ENCODE measurements around the gene OR5K3.
A peak's percentile ranks its signal among the peaks of the same experiment; 100 is the strongest.
"Not testable (repeated sequence)": the region's sequence is repeated elsewhere in the genome, so short reads cannot be mapped to it uniquely, and the experiment has no call there.

Gene OR5K3

DNA sequence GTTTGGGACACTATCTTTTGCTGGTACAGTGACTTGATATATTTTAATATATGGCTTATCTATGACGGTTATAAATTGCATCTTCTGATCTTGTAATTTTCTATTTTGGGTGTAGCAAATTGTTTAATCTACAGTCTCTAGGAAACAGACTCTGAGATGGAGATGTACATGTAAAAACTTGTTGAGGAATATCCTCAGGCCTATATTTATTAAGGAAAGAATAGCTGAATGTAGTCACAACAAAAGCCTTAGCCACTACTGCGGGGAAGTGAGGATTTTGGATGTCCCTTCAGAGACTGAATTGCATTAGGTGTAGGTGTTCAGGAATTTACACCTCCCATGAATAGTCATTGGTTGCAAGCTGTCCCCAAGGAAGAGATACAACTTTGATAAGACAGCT is 13.8 kb upstream of the OR5K3 start:
- H3K9me3 ChIP-seq (ENCODE audit: control extremely low read depth in 1 of 5, control insufficient read depth in 4 of 5, insufficient read depth in 2 of 5, low read depth in 1 of 5, low read length in 4 of 5) = peaks cover 0 to 2% (median 0%) of the 10 kb centered on the region in 5 experiments
- H3K36me3 ChIP-seq (ENCODE audit: control insufficient read depth in 4 of 4, insufficient read depth in 4 of 4, low read length in 3 of 4) = no peaks in the 10 kb centered on the region
- H3K27ac ChIP-seq (ENCODE audit: insufficient read depth in 1 of 2, low read depth in 1 of 2, low read length in 2 of 2, poor library complexity in 1 of 2, severe bottlenecking in 2 of 2) = no peak overlapping the region
- CTCF ChIA-PET = no interaction called here
- no peak for DNase-seq
- no peaks in the 10 kb centered on the region for H3K27me3 ChIP-seq (replicated peaks in 2 of 5; ENCODE audit: control insufficient read depth in 4 of 5, insufficient read depth in 5 of 5, low read length in 4 of 5)
- WGBS (ENCODE audit: insufficient coverage) = no CpG with 5 or more reads among the region's 2 CpGs
- no peaks in the 10 kb centered on the region for H3K4me1 ChIP-seq (ENCODE audit: control extremely low read depth in 1 of 4, control insufficient read depth in 4 of 4, insufficient read depth in 4 of 4, low read length in 3 of 4)
- no peak overlapping the region for H3K4me3 ChIP-seq (ENCODE audit: control insufficient read depth in 1 of 7, extremely low read depth in 1 of 7, insufficient read depth in 4 of 7, low read depth in 2 of 7, low read length in 6 of 7)
- POLR2A ChIA-PET = no interaction called here

DNA sequence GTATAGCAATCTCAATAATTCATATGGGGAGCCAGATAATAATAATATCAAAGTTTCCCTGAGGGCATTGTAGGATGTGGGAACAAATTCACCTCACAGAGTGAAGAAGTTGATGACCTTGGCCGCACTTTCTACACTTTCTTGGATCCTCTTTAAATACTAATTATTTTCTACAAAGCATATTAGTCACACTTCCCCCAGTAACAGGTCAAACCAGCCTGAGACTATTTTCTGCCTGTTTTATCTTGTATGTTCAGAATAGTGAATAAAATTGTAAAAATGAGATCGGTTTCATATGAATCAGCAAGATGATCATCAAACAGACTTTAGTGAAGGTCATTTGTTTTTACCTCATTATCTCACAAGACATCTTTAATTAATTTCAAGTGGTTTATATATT is 2.3 kb upstream of the OR5K3 start:
- Histone ChIP-seq H3K4me1 (ENCODE audit: control extremely low read depth in 1 of 4, control insufficient read depth in 4 of 4, insufficient read depth in 4 of 4, low read length in 3 of 4) (no peaks in the 10 kb centered on the region), H3K27me3 (replicated peaks in 2 of 5; ENCODE audit: control insufficient read depth in 4 of 5, insufficient read depth in 5 of 5, low read length in 4 of 5) (no peaks in the 10 kb centered on the region), H3K9me3 (ENCODE audit: control extremely low read depth in 1 of 5, control insufficient read depth in 4 of 5, insufficient read depth in 2 of 5, low read depth in 1 of 5, low read length in 4 of 5) (no peaks in the 10 kb centered on the region), H3K4me3 (ENCODE audit: control insufficient read depth in 1 of 7, extremely low read depth in 1 of 7, insufficient read depth in 4 of 7, low read depth in 2 of 7, low read length in 6 of 7) (no peak overlapping the region), H3K36me3 (ENCODE audit: control insufficient read depth in 4 of 4, insufficient read depth in 4 of 4, low read length in 3 of 4) (no peaks in the 10 kb centered on the region), H3K27ac (ENCODE audit: insufficient read depth in 1 of 2, low read depth in 1 of 2, low read length in 2 of 2, poor library complexity in 1 of 2, severe bottlenecking in 2 of 2) (no peak overlapping the region)
- CTCF ChIA-PET = no interaction called here
- no CpG with 5 or more reads among the region's 2 CpGs for WGBS (ENCODE audit: insufficient coverage)
- POLR2A ChIA-PET = no interaction called here
- no peak for DNase-seq

DNA sequence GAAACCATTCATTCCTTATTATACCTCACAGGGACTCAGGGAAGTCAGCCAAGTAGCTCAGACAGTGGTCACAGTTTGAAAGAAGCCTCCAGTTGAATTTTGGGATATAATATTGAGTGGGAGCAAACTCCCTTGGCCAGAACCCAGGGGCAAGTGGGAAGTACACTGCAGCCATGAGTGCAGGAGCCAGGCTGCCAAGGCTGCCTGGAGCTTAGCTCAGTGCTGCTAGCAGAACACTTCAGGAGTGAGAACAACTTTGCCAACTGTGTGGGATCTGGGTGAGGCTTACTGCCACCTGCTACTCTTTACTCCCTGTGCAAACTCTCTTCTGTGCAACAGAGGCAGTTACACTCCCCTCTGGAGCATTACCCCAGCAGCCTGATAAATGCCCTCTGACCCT is 4.6 kb downstream of the OR5K3 start:
- POLR2A ChIA-PET = no interaction called here
- CTCF ChIA-PET = no interaction called here

DNA sequence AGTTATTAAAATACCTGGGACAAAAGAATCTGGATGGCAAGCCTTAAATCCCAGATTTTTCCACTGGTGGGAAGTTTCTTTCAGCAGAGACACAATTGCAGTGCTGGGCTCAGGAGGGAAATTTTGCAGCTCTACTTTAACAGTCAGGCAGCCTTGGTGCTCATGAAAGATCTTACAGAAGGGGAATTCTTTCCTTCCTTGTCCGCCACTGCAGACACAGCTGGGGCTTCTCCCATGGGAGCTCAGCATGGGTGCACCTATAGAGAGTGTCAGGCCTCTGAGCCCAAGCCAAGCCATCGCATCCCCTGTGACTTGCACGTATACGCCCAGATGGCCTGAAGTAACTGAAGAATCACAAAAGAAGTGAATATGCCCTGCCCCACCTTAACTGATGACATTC is 6.0 kb downstream of the OR5K3 start:
- H3K27ac ChIP-seq (ENCODE audit: insufficient read depth in 1 of 2, low read depth in 1 of 2, low read length in 2 of 2, poor library complexity in 1 of 2, severe bottlenecking in 2 of 2); H3K4me1 ChIP-seq (ENCODE audit: control extremely low read depth in 1 of 4, control insufficient read depth in 4 of 4, insufficient read depth in 4 of 4, low read length in 3 of 4); POLR2A ChIA-PET; H3K36me3 ChIP-seq (ENCODE audit: control insufficient read depth in 4 of 4, insufficient read depth in 4 of 4, low read length in 3 of 4); DNase-seq; H3K27me3 ChIP-seq (replicated peaks in 2 of 5; ENCODE audit: control insufficient read depth in 4 of 5, insufficient read depth in 5 of 5, low read length in 4 of 5); H3K4me3 ChIP-seq (ENCODE audit: control insufficient read depth in 1 of 7, extremely low read depth in 1 of 7, insufficient read depth in 4 of 7, low read depth in 2 of 7, low read length in 6 of 7); H3K9me3 ChIP-seq (ENCODE audit: control extremely low read depth in 1 of 5, control insufficient read depth in 4 of 5, insufficient read depth in 2 of 5, low read depth in 1 of 5, low read length in 4 of 5); CTCF ChIA-PET: not testable (repeated sequence)
- no CpG with 5 or more reads among the region's 4 CpGs for WGBS (ENCODE audit: insufficient coverage)

More for the DNA sequence above, 4.6 kb downstream of the OR5K3 start:
- no peaks in the 10 kb centered on the region for H3K9me3 ChIP-seq (ENCODE audit: control extremely low read depth in 1 of 5, control insufficient read depth in 4 of 5, insufficient read depth in 2 of 5, low read depth in 1 of 5, low read length in 4 of 5)
- no peaks in the 10 kb centered on the region for H3K4me1 ChIP-seq (ENCODE audit: control extremely low read depth in 1 of 4, control insufficient read depth in 4 of 4, insufficient read depth in 4 of 4, low read length in 3 of 4)
- no peak overlapping the region for H3K4me3 ChIP-seq (ENCODE audit: control insufficient read depth in 1 of 7, extremely low read depth in 1 of 7, insufficient read depth in 4 of 7, low read depth in 2 of 7, low read length in 6 of 7)
- no peaks in the 10 kb centered on the region for H3K27me3 ChIP-seq (replicated peaks in 2 of 5; ENCODE audit: control insufficient read depth in 4 of 5, insufficient read depth in 5 of 5, low read length in 4 of 5)
- no peak for DNase-seq
- no peak overlapping the region for H3K27ac ChIP-seq (ENCODE audit: insufficient read depth in 1 of 2, low read depth in 1 of 2, low read length in 2 of 2, poor library complexity in 1 of 2, severe bottlenecking in 2 of 2)
- H3K36me3 ChIP-seq (ENCODE audit: control insufficient read depth in 4 of 4, insufficient read depth in 4 of 4, low read length in 3 of 4) = no peaks in the 10 kb centered on the region

DNA sequence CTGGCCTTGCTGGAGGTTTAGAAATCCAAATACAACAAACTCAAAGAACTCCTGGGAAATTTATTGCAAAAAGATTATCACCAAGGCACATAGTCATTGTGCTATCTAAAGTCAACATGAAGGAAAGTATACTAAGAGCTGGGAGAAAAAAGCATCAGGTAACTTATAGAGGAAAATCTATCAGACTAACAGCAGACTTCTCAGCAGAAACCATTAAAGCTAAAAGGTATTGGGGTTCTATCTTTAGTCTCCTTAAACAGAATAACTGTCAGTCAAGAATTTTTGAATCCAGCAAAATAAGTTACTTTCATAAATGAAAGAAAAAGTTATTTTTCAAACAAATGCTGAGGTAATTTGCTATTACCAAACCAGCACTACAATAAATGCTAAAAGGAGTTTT is 8.0 kb downstream of the OR5K3 start:
- ChIA-PET CTCF (no interaction called here), POLR2A (no interaction called here)
- Histone ChIP-seq H3K4me1 (ENCODE audit: control extremely low read depth in 1 of 4, control insufficient read depth in 4 of 4, insufficient read depth in 4 of 4, low read length in 3 of 4) (no peaks in the 10 kb centered on the region), H3K27me3 (replicated peaks in 2 of 5; ENCODE audit: control insufficient read depth in 4 of 5, insufficient read depth in 5 of 5, low read length in 4 of 5) (no peaks in the 10 kb centered on the region), H3K27ac (ENCODE audit: insufficient read depth in 1 of 2, low read depth in 1 of 2, low read length in 2 of 2, poor library complexity in 1 of 2, severe bottlenecking in 2 of 2) (no peak overlapping the region), H3K36me3 (ENCODE audit: control insufficient read depth in 4 of 4, insufficient read depth in 4 of 4, low read length in 3 of 4) (no peaks in the 10 kb centered on the region), H3K4me3 (ENCODE audit: control insufficient read depth in 1 of 7, extremely low read depth in 1 of 7, insufficient read depth in 4 of 7, low read depth in 2 of 7, low read length in 6 of 7) (no peak overlapping the region), H3K9me3 (ENCODE audit: control extremely low read depth in 1 of 5, control insufficient read depth in 4 of 5, insufficient read depth in 2 of 5, low read depth in 1 of 5, low read length in 4 of 5) (peaks cover 0 to 16% (median 0%) of the 10 kb centered on the region in 5 experiments)
- no peak for DNase-seq

DNA sequence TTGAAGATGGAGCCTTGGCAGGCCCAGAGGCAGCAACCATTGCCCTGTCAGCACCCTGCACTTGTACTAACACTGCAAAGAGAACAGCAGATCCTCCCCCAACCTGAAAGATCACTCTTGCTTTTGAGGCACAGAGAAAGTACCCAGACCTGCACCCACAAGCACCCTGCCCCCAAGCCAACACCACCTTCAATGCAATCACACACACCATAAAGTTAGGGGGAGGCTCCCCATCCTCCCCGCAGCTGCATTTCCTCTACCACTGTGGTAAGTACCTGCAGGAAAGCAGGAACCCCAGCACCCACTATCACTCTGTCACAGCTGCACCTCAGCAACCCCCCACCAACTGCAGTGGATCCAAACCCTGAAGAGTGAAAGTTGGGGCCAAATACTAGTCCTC is 12.0 kb downstream of the OR5K3 start:
- no peak overlapping the region for H3K27ac ChIP-seq (ENCODE audit: insufficient read depth in 1 of 2, low read depth in 1 of 2, low read length in 2 of 2, poor library complexity in 1 of 2, severe bottlenecking in 2 of 2)
- WGBS (ENCODE audit: insufficient coverage) = 100% methylated on average over 1 of the region's 1 CpG
- POLR2A ChIA-PET = no interaction called here

DNA sequence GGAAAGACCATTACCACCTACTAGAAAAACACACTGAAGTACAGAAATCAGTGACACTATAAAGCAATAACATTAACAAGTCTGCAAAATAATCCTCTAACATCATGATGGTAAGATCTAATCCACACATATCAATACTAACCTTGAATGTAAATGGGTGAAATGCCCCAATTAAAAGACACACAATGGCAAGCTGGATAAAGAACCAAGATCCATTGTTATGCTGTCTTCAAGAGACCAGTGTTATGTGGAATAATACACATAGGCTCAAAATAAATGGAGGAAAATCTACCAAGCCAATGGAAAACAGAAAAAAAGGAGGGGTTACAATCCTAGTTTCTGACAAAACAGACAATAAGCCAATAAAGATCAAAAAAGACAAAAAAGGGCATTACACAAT is 13.5 kb downstream of the OR5K3 start:
- ChIA-PET CTCF (no interaction called here), POLR2A (no interaction called here)
- DNase-seq = peak in 1 of 3 donors; percentile 0
- H3K27me3 ChIP-seq (replicated peaks in 2 of 5; ENCODE audit: control insufficient read depth in 4 of 5, insufficient read depth in 5 of 5, low read length in 4 of 5) = no peaks in the 10 kb centered on the region
- H3K36me3 ChIP-seq (ENCODE audit: control insufficient read depth in 4 of 4, insufficient read depth in 4 of 4, low read length in 3 of 4) = no peaks in the 10 kb centered on the region
- no peaks in the 10 kb centered on the region for H3K4me1 ChIP-seq (ENCODE audit: control extremely low read depth in 1 of 4, control insufficient read depth in 4 of 4, insufficient read depth in 4 of 4, low read length in 3 of 4)
- no peak overlapping the region for H3K27ac ChIP-seq (ENCODE audit: insufficient read depth in 1 of 2, low read depth in 1 of 2, low read length in 2 of 2, poor library complexity in 1 of 2, severe bottlenecking in 2 of 2)
- H3K4me3 ChIP-seq (ENCODE audit: control insufficient read depth in 1 of 7, extremely low read depth in 1 of 7, insufficient read depth in 4 of 7, low read depth in 2 of 7, low read length in 6 of 7) = no peak overlapping the region
- peaks cover 0 to 27% (median 4%) of the 10 kb centered on the region in 5 experiments for H3K9me3 ChIP-seq (ENCODE audit: control extremely low read depth in 1 of 5, control insufficient read depth in 4 of 5, insufficient read depth in 2 of 5, low read depth in 1 of 5, low read length in 4 of 5)

More for the DNA sequence above, 12.0 kb downstream of the OR5K3 start:
- Histone ChIP-seq H3K4me1 (ENCODE audit: control extremely low read depth in 1 of 4, control insufficient read depth in 4 of 4, insufficient read depth in 4 of 4, low read length in 3 of 4) (no peaks in the 10 kb centered on the region), H3K9me3 (ENCODE audit: control extremely low read depth in 1 of 5, control insufficient read depth in 4 of 5, insufficient read depth in 2 of 5, low read depth in 1 of 5, low read length in 4 of 5) (peaks cover 0 to 27% (median 4%) of the 10 kb centered on the region in 5 experiments), H3K27me3 (replicated peaks in 2 of 5; ENCODE audit: control insufficient read depth in 4 of 5, insufficient read depth in 5 of 5, low read length in 4 of 5) (no peaks in the 10 kb centered on the region), H3K4me3 (ENCODE audit: control insufficient read depth in 1 of 7, extremely low read depth in 1 of 7, insufficient read depth in 4 of 7, low read depth in 2 of 7, low read length in 6 of 7) (no peak overlapping the region), H3K36me3 (ENCODE audit: control insufficient read depth in 4 of 4, insufficient read depth in 4 of 4, low read length in 3 of 4) (no peaks in the 10 kb centered on the region)
- DNase-seq = no peak
- CTCF ChIA-PET = no interaction called here

DNA sequence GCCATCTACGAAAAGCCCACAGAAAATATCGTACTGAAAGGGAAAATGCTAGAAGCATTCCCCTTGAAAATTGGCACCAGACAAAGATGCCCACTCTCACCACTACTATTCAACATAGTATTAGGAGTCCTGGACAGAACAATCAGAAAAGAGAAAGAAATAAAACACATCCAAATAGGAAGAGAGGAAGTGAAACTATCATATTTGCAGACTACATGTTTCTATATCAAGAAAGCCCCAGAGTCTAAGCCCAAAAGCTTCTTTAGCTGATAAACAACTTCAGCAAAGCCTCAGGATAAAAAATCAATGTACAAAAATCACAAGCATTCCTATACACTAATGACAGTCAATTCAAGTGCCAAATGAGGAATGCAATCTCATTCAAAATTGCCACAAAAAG is 15.6 kb downstream of the OR5K3 start:
- no peaks in the 10 kb centered on the region for H3K36me3 ChIP-seq (ENCODE audit: control insufficient read depth in 4 of 4, insufficient read depth in 4 of 4, low read length in 3 of 4)
- CTCF ChIA-PET = no interaction called here
- no peak overlapping the region for H3K4me3 ChIP-seq (ENCODE audit: control insufficient read depth in 1 of 7, extremely low read depth in 1 of 7, insufficient read depth in 4 of 7, low read depth in 2 of 7, low read length in 6 of 7)
- no peaks in the 10 kb centered on the region for H3K27me3 ChIP-seq (replicated peaks in 2 of 5; ENCODE audit: control insufficient read depth in 4 of 5, insufficient read depth in 5 of 5, low read length in 4 of 5)
- POLR2A ChIA-PET = no interaction called here
- no CpG with 5 or more reads among the region's 2 CpGs for WGBS (ENCODE audit: insufficient coverage)
- peaks cover 0 to 27% (median 4%) of the 10 kb centered on the region in 5 experiments for H3K9me3 ChIP-seq (ENCODE audit: control extremely low read depth in 1 of 5, control insufficient read depth in 4 of 5, insufficient read depth in 2 of 5, low read depth in 1 of 5, low read length in 4 of 5)
- no peak for DNase-seq
- no peak overlapping the region for H3K27ac ChIP-seq (ENCODE audit: insufficient read depth in 1 of 2, low read depth in 1 of 2, low read length in 2 of 2, poor library complexity in 1 of 2, severe bottlenecking in 2 of 2)
- H3K4me1 ChIP-seq (ENCODE audit: control extremely low read depth in 1 of 4, control insufficient read depth in 4 of 4, insufficient read depth in 4 of 4, low read length in 3 of 4) = no peaks in the 10 kb centered on the region
